Medulla oblongata (tissue), 1 donor: ENCODE measurements around the gene BPI.
"Not testable (repeated sequence)": the region's sequence is repeated elsewhere in the genome, so short reads cannot be mapped to it uniquely, and the experiment has no call there.

Experiments
- DNase-seq: peaks from one replicate; pipeline ENCODE4 v3.0.0-alpha.2; 2015; ENCODE audit errors: extremely low spot score

Gene BPI

GRCh38 chr20:38336726-38337125 is 32.8 kb downstream of the BPI start:
- no peak for DNase-seq

- DNase-seq, result peak; percentile 67
These were observed 33.7 kb downstream of the BPI start for GRCh38 chr20:38337561-38338140.

- no peak for DNase-seq
These were observed 35.0 kb downstream of the BPI start for GRCh38 chr20:38338849-38339520.

GRCh38 chr20:38339521-38339896 is 35.6 kb downstream of the BPI start:
- DNase-seq, result not testable (repeated sequence)

GRCh38 chr20:38339997-38340396 is 36.0 kb downstream of the BPI start:
- DNase-seq, result no peak

- no peak for DNase-seq
These were observed 36.7 kb downstream of the BPI start for GRCh38 chr20:38340693-38341092.

GRCh38 chr20:38342216-38342615 is 38.3 kb downstream of the BPI start:
- DNase-seq, result no peak

- DNase-seq, result no peak
These were observed 38.9 kb downstream of the BPI start for GRCh38 chr20:38342713-38343310.

- DNase-seq, result no peak
These were observed 39.6 kb downstream of the BPI start for GRCh38 chr20:38343311-38344106.

- DNase-seq, result no peak
These were observed 40.2 kb downstream of the BPI start for GRCh38 chr20:38344107-38344701.

GRCh38 chr20:38345643-38346042 is 41.7 kb downstream of the BPI start:
- no peak for DNase-seq

GRCh38 chr20:38346247-38346651 is 42.3 kb downstream of the BPI start, which contains the start of gene LBP:
Gene LBP (plus strand): TSS chr20:38346482. CDS start chr20:38346517, 35 bp downstream.
- DNase-seq, result no peak

GRCh38 chr20:38346741-38347140 is 42.8 kb downstream of the BPI start:
- no peak for DNase-seq

GRCh38 chr20:38349856-38350255 is 45.9 kb downstream of the BPI start:
- DNase-seq, result no peak

- peak; percentile 37 for DNase-seq
These were observed 47.2 kb downstream of the BPI start for GRCh38 chr20:38350879-38351775.

- no peak for DNase-seq
These were observed 49.4 kb downstream of the BPI start for GRCh38 chr20:38353316-38353715.

- no peak for DNase-seq
These were observed 50.3 kb downstream of the BPI start for GRCh38 chr20:38354227-38354626.

- peak; percentile 74 for DNase-seq
These were observed 51.4 kb downstream of the BPI start for GRCh38 chr20:38355161-38356012.

GRCh38 chr20:38357653-38358207 is 53.8 kb downstream of the BPI start:
- DNase-seq, result no peak

GRCh38 chr20:38358556-38358955 is 54.6 kb downstream of the BPI start:
- no peak for DNase-seq
